ENCODE data around the gene MORC4. TPM values are rescaled to one million over a fixed set of nuclear protein-coding genes. Genes with fewer than 3 reads are reported as not detected.

The MORC4 gene
- polyA plus RNA-seq, 1 donor from 2014 or later = 7.5 TPM

DNA sequence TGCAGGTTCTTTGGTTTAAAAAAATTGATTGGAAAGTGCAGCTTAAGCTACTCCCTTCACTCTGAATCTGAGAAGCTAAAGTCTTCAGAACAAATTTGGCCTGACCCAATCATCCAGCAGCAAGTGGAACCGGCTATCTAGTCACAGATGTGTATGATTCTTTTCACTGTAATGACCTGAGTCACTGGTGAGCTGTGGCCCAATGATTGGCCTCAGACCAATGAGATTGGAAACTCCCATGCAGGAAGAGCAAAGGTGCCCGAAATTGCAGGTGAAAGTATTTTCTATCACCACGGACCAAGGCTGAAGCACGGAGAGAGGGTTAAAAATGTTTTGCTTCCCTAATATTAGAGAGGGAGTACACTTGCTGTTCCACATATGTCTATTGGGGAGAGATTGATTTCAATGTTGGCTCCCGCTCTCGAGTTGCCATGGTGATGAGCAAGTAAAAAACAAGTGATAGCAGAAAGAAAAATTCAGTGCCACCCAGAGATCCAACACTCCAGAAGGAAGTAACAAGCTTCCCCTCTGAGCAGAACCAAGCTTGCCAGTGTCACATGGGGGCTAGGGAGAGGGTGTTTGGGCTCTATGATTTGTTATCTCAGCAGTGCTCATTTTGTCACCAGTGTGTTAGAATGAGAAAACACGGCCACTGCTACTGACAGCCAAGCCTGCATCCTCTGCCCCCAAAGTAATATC is 108.1 kb downstream of the MORC4 start:
- no peaks in the 10 kb centered on the region for H3K9me3 ChIP-seq (ENCODE audit: low read length)
- H3K36me3 ChIP-seq (ENCODE audit: insufficient read depth, low read length) = no peaks in the 10 kb centered on the region
- no peak overlapping the region for H3K27ac ChIP-seq (ENCODE audit: low read length)
- H3K4me3 ChIP-seq (ENCODE audit: low read length) = no peak overlapping the region
- no peaks in the 10 kb centered on the region for H3K9me2 ChIP-seq (ENCODE audit: insufficient read depth, low read length)
- H4K20me1 ChIP-seq (ENCODE audit: insufficient read depth) = no peaks in the 10 kb centered on the region
- no peaks in the 10 kb centered on the region for H3K27me3 ChIP-seq (ENCODE audit: insufficient read depth, low read depth, low read length)
- no peak overlapping the region for H3K4me2 ChIP-seq (ENCODE audit: low read length)
- no peak overlapping the region for H3K9ac ChIP-seq (ENCODE audit: low read length)
- no peaks in the 10 kb centered on the region for H3K79me2 ChIP-seq (replicated peaks; ENCODE audit: insufficient read depth, low read length)
- TF ChIP-seq MXI1 (conservative IDR thresholded peaks at IDR 0.05; ENCODE audit: poor library complexity, severe bottlenecking) (no peak), POLR2AphosphoS5 (IDR thresholded peaks at IDR 0.05) (no peak), EP300 (conservative IDR thresholded peaks at IDR 0.05; ENCODE audit: poor library complexity, severe bottlenecking) (no peak), EZH2 (IDR thresholded peaks at IDR 0.05; ENCODE audit: borderline replicate concordance, insufficient read depth, low read length, poor library complexity, severe bottlenecking) (no peak), SMC3 (conservative IDR thresholded peaks at IDR 0.05; ENCODE audit: poor library complexity) (no peak), TAF1 (IDR thresholded peaks at IDR 0.05; ENCODE audit: low read depth) (no peak), CTCF (IDR thresholded peaks at IDR 0.05; ENCODE audit: poor library complexity, severe bottlenecking) (no peak), RAD21 (conservative IDR thresholded peaks at IDR 0.05) (no peak)
- TF ChIP-seq, protein P1, sequence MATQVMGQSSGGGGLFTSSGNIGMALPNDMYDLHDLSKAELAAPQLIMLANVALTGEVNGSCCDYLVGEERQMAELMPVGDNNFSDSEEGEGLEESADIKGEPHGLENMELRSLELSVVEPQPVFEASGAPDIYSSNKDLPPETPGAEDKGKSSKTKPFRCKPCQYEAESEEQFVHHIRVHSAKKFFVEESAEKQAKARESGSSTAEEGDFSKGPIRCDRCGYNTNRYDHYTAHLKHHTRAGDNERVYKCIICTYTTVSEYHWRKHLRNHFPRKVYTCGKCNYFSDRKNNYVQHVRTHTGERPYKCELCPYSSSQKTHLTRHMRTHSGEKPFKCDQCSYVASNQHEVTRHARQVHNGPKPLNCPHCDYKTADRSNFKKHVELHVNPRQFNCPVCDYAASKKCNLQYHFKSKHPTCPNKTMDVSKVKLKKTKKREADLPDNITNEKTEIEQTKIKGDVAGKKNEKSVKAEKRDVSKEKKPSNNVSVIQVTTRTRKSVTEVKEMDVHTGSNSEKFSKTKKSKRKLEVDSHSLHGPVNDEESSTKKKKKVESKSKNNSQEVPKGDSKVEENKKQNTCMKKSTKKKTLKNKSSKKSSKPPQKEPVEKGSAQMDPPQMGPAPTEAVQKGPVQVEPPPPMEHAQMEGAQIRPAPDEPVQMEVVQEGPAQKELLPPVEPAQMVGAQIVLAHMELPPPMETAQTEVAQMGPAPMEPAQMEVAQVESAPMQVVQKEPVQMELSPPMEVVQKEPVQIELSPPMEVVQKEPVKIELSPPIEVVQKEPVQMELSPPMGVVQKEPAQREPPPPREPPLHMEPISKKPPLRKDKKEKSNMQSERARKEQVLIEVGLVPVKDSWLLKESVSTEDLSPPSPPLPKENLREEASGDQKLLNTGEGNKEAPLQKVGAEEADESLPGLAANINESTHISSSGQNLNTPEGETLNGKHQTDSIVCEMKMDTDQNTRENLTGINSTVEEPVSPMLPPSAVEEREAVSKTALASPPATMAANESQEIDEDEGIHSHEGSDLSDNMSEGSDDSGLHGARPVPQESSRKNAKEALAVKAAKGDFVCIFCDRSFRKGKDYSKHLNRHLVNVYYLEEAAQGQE (IDR thresholded peaks at IDR 0.05; ENCODE audit: borderline replicate concordance) = no peak
- no peak overlapping the region for H2AFZ ChIP-seq (ENCODE audit: low read depth, low read length)
- H3F3A ChIP-seq (ENCODE audit: insufficient read depth, low read length, poor library complexity, severe bottlenecking) = no peaks in the 10 kb centered on the region

Other genes with a start within 250 kb of the MORC4 start
- 0.14 and 2.1 TPM in 2 replicates for gene TBC1D8B, start 197.5 kb downstream of the MORC4 start, polyA plus RNA-seq
- gene RIPPLY1, start 96.9 kb downstream of the MORC4 start, polyA plus RNA-seq = 0.57 TPM in 1 of 2 replicates, not detected in the other
- not detected in 2 replicates for gene CLDN2, start 79.8 kb downstream of the MORC4 start, polyA plus RNA-seq
- 11.0 and 11.5 TPM in 2 replicates for gene RBM41, start 118.6 kb upstream of the MORC4 start, polyA plus RNA-seq
- gene NUP62CL, start 206.2 kb upstream of the MORC4 start, polyA plus RNA-seq = 1.9 and 3.4 TPM in 2 replicates
- not detected in 2 replicates for gene DNAAF6, start 206.4 kb upstream of the MORC4 start, polyA plus RNA-seq

Measured in neural cell (in vitro differentiated cells).